ENCODE data around the gene ESAM.

The ESAM gene

GRCh38 chr11:124719534-124719933 is 42.6 kb downstream of the ESAM start:
- no peak overlapping the region for H3K27ac ChIP-seq (replicated peaks)
- H3K4me3 ChIP-seq (replicated peaks; ENCODE audit: insufficient read depth, low read length) = no peak overlapping the region
- peaks cover 39% of the 10 kb centered on the region for H3K27me3 ChIP-seq (ENCODE audit: insufficient read depth, poor library complexity, severe bottlenecking)
- no peak for TF ChIP-seq SPI1 (IDR thresholded peaks at IDR 0.05; ENCODE audit: borderline replicate concordance, low read depth)
- DNase-seq (ENCODE audit: low read depth in 1 of 2, low spot score in 1 of 2) = no peak

- Histone ChIP-seq H3K27me3 (ENCODE audit: insufficient read depth, poor library complexity, severe bottlenecking) (peaks cover 39% of the 10 kb centered on the region), H3K27ac (replicated peaks) (no peak overlapping the region), H3K4me3 (replicated peaks; ENCODE audit: insufficient read depth, low read length) (no peak overlapping the region)
- TF ChIP-seq GABPA (IDR thresholded peaks at IDR 0.05; ENCODE audit: low read depth) = no peak
- no peak for TF ChIP-seq POLR2AphosphoS5 (IDR thresholded peaks at IDR 0.05; ENCODE audit: low read depth)
- no peak for TF ChIP-seq SPI1 (IDR thresholded peaks at IDR 0.05; ENCODE audit: borderline replicate concordance, low read depth)
- no peak for TF ChIP-seq REST (IDR thresholded peaks at IDR 0.05; ENCODE audit: insufficient replicate concordance, low read depth)
- no peak for TF ChIP-seq CTCF (IDR thresholded peaks at IDR 0.05; ENCODE audit: insufficient read depth, low read length)
- DNase-seq (ENCODE audit: low read depth in 1 of 2, low spot score in 1 of 2) = no peak
Observed at GRCh38 chr11:124718801-124719200, 43.3 kb downstream of the ESAM start.

- H3K27me3 ChIP-seq (ENCODE audit: insufficient read depth, poor library complexity, severe bottlenecking) = peaks cover 37% of the 10 kb centered on the region
- DNase-seq (ENCODE audit: low read depth in 1 of 2, low spot score in 1 of 2) = no peak
- H3K4me3 ChIP-seq (replicated peaks; ENCODE audit: insufficient read depth, low read length) = peak overlapping the region; percentile 4; the same call in 1 of the 2 replicates
- TF ChIP-seq POLR2AphosphoS5 (IDR thresholded peaks at IDR 0.05; ENCODE audit: low read depth) = peak; percentile 51; the same call in 1 of the 2 replicates
- no peak for TF ChIP-seq CTCF (IDR thresholded peaks at IDR 0.05; ENCODE audit: insufficient read depth, low read length)
- no peak overlapping the region for H3K27ac ChIP-seq (replicated peaks)
Observed at GRCh38 chr11:124717786-124718651, 44.1 kb downstream of the ESAM start.

GRCh38 chr11:124717421-124717785 is 44.7 kb downstream of the ESAM start:
- H3K27ac ChIP-seq (replicated peaks) = no peak overlapping the region
- no peak overlapping the region for H3K4me3 ChIP-seq (replicated peaks; ENCODE audit: insufficient read depth, low read length)
- DNase-seq (ENCODE audit: low read depth in 1 of 2, low spot score in 1 of 2) = no peak
- TF ChIP-seq REST (IDR thresholded peaks at IDR 0.05; ENCODE audit: insufficient replicate concordance, low read depth) (no peak), GABPA (IDR thresholded peaks at IDR 0.05; ENCODE audit: low read depth) (no peak), POLR2AphosphoS5 (IDR thresholded peaks at IDR 0.05; ENCODE audit: low read depth) (no peak), CTCF (IDR thresholded peaks at IDR 0.05; ENCODE audit: insufficient read depth, low read length) (no peak), SPI1 (IDR thresholded peaks at IDR 0.05; ENCODE audit: borderline replicate concordance, low read depth) (no peak)
- H3K27me3 ChIP-seq (ENCODE audit: insufficient read depth, poor library complexity, severe bottlenecking) = peaks cover 37% of the 10 kb centered on the region
